ENCODE data around the gene ZSWIM1.
A peak's percentile ranks its signal among the peaks of the same experiment; 100 is the strongest.

DNA sequence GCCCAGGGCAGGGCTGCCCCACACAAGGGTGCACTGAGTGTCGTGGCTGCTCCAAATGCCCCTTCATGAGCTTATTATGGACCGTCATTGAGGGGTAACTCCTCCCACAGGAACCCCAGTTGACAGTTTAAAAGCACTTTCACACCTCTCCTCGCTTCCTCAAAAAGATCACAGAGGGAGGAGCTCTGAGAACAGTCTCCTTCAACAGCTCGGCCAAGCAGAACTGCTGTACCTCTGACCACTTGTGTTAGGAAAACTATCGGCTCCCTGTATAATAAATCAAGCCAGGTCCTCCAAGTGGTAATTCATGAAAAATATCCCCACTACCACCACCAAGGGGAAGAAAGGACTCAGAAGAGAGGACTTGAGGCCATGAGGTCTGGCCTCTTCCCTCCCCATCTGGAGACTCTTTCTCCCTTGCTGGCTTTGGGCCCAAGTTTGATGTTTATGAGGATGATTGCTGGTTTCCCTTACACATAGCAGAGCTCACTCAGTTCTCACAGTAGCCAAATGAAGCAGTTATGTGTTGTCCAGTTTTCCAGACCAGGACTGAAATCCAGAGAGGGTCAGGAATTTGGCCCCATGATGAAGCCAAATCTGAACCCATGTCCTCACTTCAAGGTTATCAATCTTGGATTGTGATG lies 38.7 kb upstream of the ZSWIM1 start:
- TF ChIP-seq, protein P1, sequence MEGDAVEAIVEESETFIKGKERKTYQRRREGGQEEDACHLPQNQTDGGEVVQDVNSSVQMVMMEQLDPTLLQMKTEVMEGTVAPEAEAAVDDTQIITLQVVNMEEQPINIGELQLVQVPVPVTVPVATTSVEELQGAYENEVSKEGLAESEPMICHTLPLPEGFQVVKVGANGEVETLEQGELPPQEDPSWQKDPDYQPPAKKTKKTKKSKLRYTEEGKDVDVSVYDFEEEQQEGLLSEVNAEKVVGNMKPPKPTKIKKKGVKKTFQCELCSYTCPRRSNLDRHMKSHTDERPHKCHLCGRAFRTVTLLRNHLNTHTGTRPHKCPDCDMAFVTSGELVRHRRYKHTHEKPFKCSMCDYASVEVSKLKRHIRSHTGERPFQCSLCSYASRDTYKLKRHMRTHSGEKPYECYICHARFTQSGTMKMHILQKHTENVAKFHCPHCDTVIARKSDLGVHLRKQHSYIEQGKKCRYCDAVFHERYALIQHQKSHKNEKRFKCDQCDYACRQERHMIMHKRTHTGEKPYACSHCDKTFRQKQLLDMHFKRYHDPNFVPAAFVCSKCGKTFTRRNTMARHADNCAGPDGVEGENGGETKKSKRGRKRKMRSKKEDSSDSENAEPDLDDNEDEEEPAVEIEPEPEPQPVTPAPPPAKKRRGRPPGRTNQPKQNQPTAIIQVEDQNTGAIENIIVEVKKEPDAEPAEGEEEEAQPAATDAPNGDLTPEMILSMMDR (IDR thresholded peaks at IDR 0.05), result no peak
- TF ChIP-seq POLR2A (IDR thresholded peaks at IDR 0.05), result no peak
- no peak for TF ChIP-seq EP300 (IDR thresholded peaks at IDR 0.05)
- TF ChIP-seq POLR2AphosphoS5 (IDR thresholded peaks at IDR 0.05), result peak in 2 of 4 donors; percentile 64 to 69

All from sigmoid colon (tissue), 4 donors.